GM18907 (cell line): Measurements from ENCODE around the gene BUB1B.
A peak's percentile ranks its signal among the peaks of the same experiment; 100 is the strongest.
"Not testable (repeated sequence)": the region's sequence is repeated elsewhere in the genome, so short reads cannot be mapped to it uniquely, and the experiment has no call there.

ENCODE experiments used
- ATAC-seq: cut with Tn5 transposase; IDR thresholded peaks from one replicate; pipeline ENCODE4 v1.9.1; 2021; ENCODE audit warnings: mild to moderate bottlenecking, moderate library complexity; ENCODE audit not compliant: unreplicated experiment

BUB1B gene

GRCh38 chr15:40160689-40161688 lies at the start of gene BUB1B:
TSS of gene BUB1B (plus strand) at chr15:40161069. CDS start at chr15:40161221, 152 bp downstream.
- peak; percentile 85 for ATAC-seq

GRCh38 chr15:40111888-40112287 lies 49.0 kb upstream of the BUB1B start:
- no peak for ATAC-seq

DNA sequence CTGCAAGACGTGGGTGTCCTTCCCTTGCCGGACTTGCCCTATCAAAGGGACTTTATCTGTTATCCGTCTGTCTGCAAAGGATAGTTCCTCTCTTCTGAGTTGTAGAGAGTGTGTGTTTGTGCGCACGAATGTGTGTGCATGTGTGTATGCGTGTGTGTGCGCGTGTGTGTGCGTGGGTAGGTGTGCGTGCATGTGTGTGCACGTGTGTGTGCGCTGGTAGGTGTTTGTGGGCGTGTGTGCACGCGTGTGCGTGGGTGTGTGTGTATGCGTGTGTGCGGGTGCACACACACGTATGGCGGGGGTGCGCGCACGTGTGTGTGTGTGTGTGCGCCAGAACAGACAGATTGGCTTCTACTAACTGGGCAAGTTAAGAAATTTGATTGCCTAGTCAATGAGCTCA lies 48.1 kb upstream of the BUB1B start:
- no peak for ATAC-seq

DNA sequence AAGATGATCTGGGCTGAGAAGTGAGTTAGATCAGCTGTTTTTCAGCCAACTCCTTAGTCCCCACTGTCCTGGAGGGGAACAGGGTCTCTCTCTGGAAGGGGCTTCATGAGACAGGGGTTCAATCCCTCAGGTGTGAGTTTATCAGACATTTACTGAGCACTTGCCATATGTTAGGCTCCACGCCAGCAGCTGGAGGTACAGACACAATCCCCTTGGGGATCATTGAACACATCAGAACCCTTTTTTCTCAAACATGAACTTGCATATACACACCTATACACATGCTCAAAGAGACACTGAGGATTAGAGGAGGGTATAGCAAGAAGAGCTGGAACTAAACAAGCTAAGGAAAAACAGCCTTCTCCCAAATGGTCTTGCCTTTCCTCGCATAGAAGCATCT lies 46.7 kb upstream of the BUB1B start:
- no peak for ATAC-seq

DNA sequence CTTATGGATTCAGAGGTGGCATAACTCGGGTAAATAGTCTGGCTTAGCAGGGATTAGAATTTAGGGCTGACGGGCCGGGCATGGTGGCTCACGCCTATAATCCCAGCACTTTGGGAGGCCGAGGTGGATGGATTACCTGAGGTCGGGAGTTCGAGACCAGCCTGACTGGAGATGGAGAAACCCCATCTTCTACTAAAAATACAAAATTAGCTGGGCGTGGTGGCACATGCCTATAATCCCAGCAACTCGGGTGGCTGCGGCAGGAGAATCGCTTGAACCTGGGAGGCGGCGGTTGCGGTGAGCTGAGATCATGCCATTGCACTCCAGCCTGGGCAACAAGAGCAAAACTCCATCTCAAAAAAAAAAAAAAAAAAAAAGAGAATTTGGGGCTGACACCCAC lies 45.8 kb upstream of the BUB1B start:
- ATAC-seq, result not testable (repeated sequence)

DNA sequence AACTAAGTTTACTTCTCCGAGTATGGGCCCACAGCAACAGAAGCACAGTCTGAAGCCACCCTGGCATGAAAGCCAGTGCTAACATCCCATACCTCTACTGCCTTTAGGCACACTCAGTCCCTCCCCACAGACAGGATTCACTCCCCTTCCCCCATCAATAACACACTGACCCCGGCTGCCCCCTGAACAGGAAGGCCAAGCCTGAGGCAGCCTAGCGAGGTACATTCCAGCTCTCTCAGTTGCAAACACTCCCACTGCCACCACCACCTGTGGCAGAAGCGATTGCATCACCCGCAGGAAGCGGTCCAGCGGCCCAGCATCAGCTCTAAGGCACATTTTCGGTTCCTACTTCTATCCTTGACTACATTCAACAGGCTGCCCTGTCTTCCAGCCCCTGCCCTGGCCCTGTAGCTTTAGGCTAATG lies 45.2 kb upstream of the BUB1B start:
- peak; percentile 93 for ATAC-seq

- no peak for ATAC-seq
Observed at GRCh38 chr15:40118473-40118872, 42.4 kb upstream of the BUB1B start.

- ATAC-seq, result no peak
Observed at GRCh38 chr15:40121911-40122638, 38.8 kb upstream of the BUB1B start.

- not testable (repeated sequence) for ATAC-seq
Observed at GRCh38 chr15:40122989-40123388, 37.9 kb upstream of the BUB1B start.

DNA sequence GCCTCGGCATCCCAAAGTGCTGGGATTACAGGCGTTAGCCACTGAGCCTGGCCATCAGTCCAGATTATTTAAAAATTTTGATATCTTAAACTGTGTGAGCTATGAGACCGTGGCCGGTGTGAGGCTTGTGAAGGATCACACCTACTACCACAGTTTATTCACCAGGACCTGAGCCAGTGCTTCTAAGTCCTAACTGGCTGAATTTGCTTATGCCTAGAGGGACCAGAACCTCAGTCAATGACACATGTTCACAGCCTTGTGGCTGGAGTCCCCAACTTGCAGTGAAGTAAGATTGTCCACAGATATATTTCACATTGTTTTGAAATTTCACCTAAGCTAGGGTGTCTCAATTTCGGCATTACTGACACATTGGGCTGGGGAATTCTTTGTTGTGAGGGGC lies 37.0 kb upstream of the BUB1B start:
- not testable (repeated sequence) for ATAC-seq

- not testable (repeated sequence) for ATAC-seq
Observed at GRCh38 chr15:40124333-40124732, 36.5 kb upstream of the BUB1B start.

DNA sequence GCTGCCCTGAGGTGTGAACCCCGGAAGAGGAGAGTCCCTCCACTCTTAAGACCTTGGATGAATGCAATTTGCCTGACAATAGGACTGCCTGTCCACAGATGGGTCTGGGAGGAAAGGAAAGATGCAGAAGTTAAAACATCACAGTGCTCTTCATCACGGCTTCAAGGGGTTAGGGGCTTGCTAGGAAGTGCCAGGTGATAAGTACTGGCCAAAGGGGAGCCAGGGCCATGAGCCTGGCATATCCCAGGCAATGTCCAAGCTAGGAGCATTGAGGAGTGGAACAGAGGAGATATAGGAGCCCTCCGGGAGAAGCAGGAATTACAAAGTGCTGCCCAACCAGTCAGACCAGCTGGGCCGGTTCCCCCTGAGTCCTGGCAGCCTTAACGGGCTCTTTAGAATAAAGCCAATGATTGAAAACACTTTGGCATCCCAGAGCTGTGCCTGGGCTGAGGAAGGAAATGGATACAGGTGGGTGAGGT lies 36.0 kb upstream of the BUB1B start:
- not testable (repeated sequence) for ATAC-seq

DNA sequence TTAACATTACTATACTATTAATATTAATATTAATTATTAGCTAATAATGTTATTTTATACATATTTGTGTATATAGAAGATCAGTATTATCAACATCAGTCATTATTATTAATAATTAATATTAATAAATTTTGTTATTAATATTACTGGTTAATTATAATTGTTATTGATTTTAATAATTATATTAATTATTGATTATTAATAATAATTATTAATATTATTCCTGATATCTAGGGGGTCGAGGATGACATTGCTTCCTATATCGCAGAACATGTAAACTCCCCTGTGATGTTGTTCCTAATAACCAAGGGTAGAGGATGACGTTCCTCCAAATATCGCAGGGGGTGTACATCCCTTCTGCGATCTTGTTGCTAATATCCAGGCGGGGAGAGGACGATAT lies 34.9 kb upstream of the BUB1B start:
- no peak for ATAC-seq

DNA sequence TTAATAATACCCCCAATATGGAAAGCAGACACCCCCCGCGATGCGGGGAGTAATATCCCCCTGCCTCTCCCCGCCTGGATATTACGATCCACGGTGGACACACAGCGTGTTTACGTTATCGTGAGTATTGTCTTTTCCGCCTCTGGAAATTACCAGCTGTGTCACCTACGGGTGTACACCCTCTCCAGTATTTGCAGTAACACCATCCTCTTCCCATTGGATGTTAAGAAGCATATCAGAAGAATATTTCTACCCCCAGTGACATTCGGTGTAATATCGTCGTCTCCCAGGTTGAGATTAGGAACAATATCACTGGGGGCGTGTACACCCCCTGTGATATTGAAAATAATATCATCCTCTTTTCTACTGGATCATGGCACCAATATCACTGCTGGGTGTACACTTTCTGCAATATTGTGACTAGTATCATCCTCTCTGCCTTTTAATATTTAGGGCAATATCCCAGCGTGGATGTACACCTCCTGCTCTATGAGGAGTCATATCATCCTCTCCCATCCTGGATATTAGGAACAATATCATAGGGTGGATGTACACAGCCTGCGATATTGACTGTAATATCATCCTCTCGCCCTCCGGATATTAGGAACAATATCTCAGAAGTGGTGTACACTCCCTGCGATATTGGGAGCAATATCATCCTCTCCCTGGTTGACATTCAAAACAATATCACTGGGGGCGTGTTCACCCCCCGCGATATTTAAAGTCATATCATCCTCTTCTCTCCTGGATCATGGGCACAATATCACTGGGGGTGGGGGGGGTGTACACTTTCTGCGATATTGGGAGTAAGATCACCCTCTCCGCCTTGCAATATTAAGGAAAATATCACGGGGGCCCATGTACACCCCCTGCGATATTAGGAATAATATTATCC lies 31.9 kb upstream of the BUB1B start:
- ATAC-seq, result no peak

GRCh38 chr15:40130118-40130517 lies 30.8 kb upstream of the BUB1B start:
- no peak for ATAC-seq

DNA sequence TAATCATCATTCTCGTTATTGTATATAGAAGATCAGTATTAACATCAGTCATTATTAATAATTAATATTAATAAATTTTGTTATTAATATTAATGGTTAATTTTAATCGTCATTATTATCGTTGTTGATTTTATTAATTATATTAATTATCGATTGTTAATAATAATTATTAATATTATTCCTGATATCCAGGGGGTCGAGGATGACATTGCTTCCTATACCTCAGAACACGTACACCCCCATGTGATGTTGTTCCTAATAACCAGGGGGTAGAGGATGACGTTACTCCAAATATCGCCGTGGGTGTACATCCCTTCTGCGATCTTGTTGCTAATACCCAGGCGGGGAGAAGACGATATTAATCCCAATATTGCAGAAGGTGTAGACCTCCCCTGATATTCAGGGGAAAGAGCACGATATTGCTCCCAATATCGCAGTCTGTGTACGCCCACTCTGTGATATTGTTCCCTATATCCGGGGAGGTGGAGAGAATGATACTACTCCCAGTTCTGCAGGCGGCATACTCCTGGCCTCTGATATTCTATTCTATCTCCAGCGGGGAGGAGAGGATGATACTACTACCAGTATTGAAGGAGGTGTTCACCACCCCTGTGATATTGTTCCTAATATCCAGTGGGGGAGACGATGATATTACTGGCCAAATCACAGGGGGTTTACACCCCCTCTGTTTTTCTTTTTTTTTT lies 29.9 kb upstream of the BUB1B start:
- no peak for ATAC-seq

GRCh38 chr15:40133544-40133943 lies 27.3 kb upstream of the BUB1B start:
- ATAC-seq, result no peak

DNA sequence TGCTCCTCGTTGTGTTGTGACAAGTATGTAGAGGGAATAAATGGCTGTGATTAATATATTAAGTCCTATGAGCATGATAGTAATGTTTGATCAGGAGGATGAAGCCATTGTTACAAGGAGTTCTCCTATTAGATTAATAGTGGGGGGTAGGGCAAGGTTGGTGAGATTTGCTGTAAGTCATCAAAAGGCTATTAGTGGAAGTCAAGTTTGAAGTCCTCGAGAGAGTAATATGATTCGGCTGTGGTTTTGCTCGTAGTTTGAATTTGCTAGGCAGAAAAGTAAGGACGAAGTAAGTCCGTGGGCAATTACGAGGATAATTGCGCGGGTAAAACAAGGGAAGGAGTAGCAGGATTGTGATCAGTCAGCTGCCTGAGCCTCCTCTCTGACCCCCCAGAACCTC lies 26.0 kb upstream of the BUB1B start:
- ATAC-seq, result no peak

DNA sequence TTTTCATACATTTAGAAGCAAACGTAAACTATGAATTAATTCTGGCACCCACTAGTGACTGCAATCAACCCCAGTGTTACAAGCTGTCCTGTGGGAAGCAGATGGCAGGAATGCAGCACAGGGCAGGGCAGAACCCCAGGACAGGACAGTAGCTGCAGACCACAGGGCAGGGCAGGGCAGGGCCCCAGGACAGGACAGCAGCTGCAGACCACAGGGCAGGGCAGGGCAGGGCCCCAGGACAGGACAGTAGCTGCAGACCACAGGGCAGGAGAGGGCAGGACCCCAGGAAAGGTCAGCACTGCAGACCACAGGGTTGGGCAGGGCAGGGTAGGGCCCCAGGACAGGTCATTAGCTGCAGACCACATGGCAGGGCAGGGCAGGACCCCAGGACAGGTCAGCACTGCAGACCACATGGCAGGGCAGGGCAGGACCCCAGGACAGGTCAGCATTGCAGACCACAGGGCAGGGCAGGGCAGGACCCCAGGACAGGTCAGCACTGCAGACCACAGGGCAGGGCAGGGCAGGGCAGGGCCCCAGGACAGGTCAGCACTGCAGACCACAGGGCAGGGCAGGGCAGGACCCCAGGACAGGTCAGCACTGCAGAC lies 24.9 kb upstream of the BUB1B start:
- ATAC-seq, result not testable (repeated sequence)
